C4-2B (cell line): ENCODE measurements around the gene N4BP3.

ENCODE experiments used
- CTCF ChIP-seq: fragments of 450-650 bp; conservative IDR thresholded peaks from 2 replicates; pipeline ENCODE4 v1.5.1; 2017; ENCODE audit warnings: mild to moderate bottlenecking
- ZFX ChIP-seq: fragments of 450-650 bp; IDR thresholded peaks from 2 replicates; pipeline ENCODE4 v1.6.1; 2017

DNA sequence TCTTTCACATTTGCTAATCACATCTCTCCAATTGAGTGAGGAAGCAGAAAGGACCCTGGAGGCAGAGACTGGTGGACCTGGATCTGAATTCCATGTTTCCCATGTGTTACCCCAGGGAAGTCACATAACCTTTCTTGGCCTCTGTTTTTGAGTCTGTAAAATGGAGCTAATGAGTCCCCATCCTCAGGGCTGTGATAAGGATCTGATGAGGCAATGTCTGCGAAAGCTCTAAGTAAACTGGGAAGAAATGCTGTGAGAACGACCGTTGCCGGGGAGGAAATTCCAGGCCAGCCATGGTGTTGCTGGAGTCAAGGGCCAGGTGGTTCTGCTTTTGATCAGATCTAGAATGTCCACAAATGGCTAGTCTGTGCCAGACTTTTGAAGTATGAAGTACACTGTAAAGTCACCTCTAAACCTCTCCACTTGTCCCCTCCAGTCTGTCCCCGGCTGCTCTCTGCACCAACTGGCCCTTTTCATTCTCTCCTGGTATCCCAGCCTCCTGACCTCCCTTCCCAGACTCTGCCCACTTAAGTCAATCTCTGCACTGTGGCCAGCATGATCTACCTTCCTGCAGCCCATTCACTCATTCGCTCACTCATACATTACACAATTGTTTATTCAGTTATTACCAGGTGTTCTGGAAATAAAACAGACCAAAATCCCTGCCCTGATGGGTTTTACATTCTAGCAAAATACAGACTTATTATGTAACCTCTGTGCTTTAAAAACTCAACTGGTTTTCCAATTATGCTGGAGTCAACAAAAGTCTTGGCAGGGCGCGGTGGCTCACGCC lies 32.5 kb upstream of the N4BP3 start:
- no peak for TF ChIP-seq CTCF
- TF ChIP-seq ZFX: no peak
